SK-N-SH (cell line): ENCODE results near the gene TCF3. TPM values are rescaled to one million over a fixed set of nuclear protein-coding genes. Genes with fewer than 3 reads are reported as not detected.

Source experiments
- CTCF ChIA-PET: fragments of 300-600, 350-600 bp; formaldehyde crosslinking; extraction: SDS; loops from one replicate; lab custom pipeline; 2021; lab: Yijun Ruan, JAX
- POLR2A ChIA-PET: fragments of 350-600 bp; sonication (Branson Sonifier 250); formaldehyde crosslinking; extraction: SDS; loops from one replicate; lab custom pipeline; 2020; ENCODE audit warnings: antibody characterized with exemption, inconsistent platforms; lab: Yijun Ruan, JAX
- DNase-seq: peaks from one replicate; pipeline ENCODE4 v3.0.0; 2012
- H2AFZ ChIP-seq: fragments of 200-600 bp; sonication (generic); 2 replicates; pipeline ENCODE4 v1.8.1; 2016; ENCODE audit warnings: antibody characterized with exemption, mild to moderate bottlenecking, low read depth
- H3F3A ChIP-seq: fragments of 200-600 bp; sonication (generic); replicated peaks from 2 replicates; pipeline ENCODE3; 2016; ENCODE audit warnings: antibody characterized with exemption, mild to moderate bottlenecking; ENCODE audit not compliant: insufficient read depth
- H3K27ac ChIP-seq, 2 experiments: fragments of 200-500 bp in 1 of 2; fragments of 200-600 bp in 1 of 2; sonication (Bioruptor generic) in 1 of 2; sonication (generic), shearing (Covaris generic) in 1 of 2; 2 replicates each; pipeline versions ENCODE4 v1.5.1 to v1.6.1; 2014 to 2016; ENCODE audit warnings: low read depth in 2 of 2, inconsistent platforms in 1 of 2, low read length in 1 of 2, mild to moderate bottlenecking in 1 of 2, mixed read lengths in 1 of 2
- H3K27me3 ChIP-seq: fragments of 200-600 bp; sonication (generic), shearing (Covaris generic); 2 replicates; pipeline ENCODE4 v1.6.1; 2016; ENCODE audit warnings: mixed run types; ENCODE audit not compliant: insufficient read depth
- H3K36me3 ChIP-seq, 2 experiments: fragments of 200-500 bp in 1 of 2; fragments of 200-600 bp in 1 of 2; sonication (Bioruptor generic) in 1 of 2; sonication (generic) in 1 of 2; replicated peaks in 1 of 2; 2 replicates each; pipeline versions ENCODE3 to v1.5.1; 2014 to 2016; ENCODE audit warnings: low read length in 1 of 2, mild to moderate bottlenecking in 1 of 2; ENCODE audit not compliant: insufficient read depth in 2 of 2, control insufficient read depth in 1 of 2
- H3K4me1 ChIP-seq, 2 experiments: fragments of 200-500 bp in 1 of 2; fragments of 200-600 bp in 1 of 2; sonication (Bioruptor generic) in 1 of 2; sonication (generic), shearing (Covaris generic) in 1 of 2; 2 replicates each; pipeline versions ENCODE4 v1.5.1 to v1.6.1; 2014 to 2016; ENCODE audit warnings: low read depth in 1 of 2, low read length in 1 of 2, mixed run types in 1 of 2; ENCODE audit not compliant: insufficient read depth in 2 of 2, control insufficient read depth in 1 of 2
- H3K4me2 ChIP-seq: fragments of 200-600 bp; sonication (generic), shearing (Covaris generic); 2 replicates; pipeline ENCODE4 v1.6.1; 2017; ENCODE audit warnings: mixed run types
- H3K4me3 ChIP-seq, 2 experiments: fragments of 200-500 bp in 1 of 2; fragments of 200-600 bp in 1 of 2; sonication (Bioruptor generic) in 1 of 2; sonication (generic), shearing (Covaris generic) in 1 of 2; 2 replicates each; pipeline versions ENCODE4 v1.5.1 to v1.8.1; 2014 to 2016; ENCODE audit warnings: low read depth in 2 of 2, inconsistent platforms in 1 of 2, low read length in 1 of 2, mild to moderate bottlenecking in 1 of 2, mixed read lengths in 1 of 2, moderate library complexity in 1 of 2
- H3K79me2 ChIP-seq: fragments of 200-600 bp; sonication (generic); 2 replicates; pipeline ENCODE4 v1.8.1; 2017; ENCODE audit warnings: mild to moderate bottlenecking; ENCODE audit not compliant: insufficient read depth
- H3K9ac ChIP-seq: fragments of 200-600 bp; sonication (generic); 2 replicates; pipeline ENCODE4 v1.6.1; 2017; ENCODE audit warnings: mixed run types
- H3K9me2 ChIP-seq: fragments of 200-600 bp; sonication (generic); 2 replicates; pipeline ENCODE4 v1.6.1; 2017; ENCODE audit warnings: mixed run types
- H3K9me3 ChIP-seq: fragments of 200-600 bp; sonication (generic); 2 replicates; pipeline ENCODE4 v1.6.1; 2017; ENCODE audit warnings: mixed run types, mild to moderate bottlenecking, moderate library complexity
- H4K20me1 ChIP-seq: fragments of 200-600 bp; sonication (generic); 2 replicates; pipeline ENCODE4 v1.6.1; 2017; ENCODE audit warnings: mild to moderate bottlenecking, mixed run types; ENCODE audit not compliant: insufficient read depth
- CTCF ChIP-seq: fragments of 200-600 bp; sonication (generic); IDR thresholded peaks from 2 replicates; pipeline ENCODE4 v1.6.1; 2017; ENCODE audit warnings: antibody characterized with exemption, mild to moderate bottlenecking, moderate library complexity
- ELF1 ChIP-seq: IDR thresholded peaks from 2 replicates; pipeline ENCODE4 v1.4.0; 2012
- FOSL2 ChIP-seq: IDR thresholded peaks from 2 replicates; pipeline ENCODE4 v1.4.0; 2012; ENCODE audit warnings: low read depth, mild to moderate bottlenecking, moderate library complexity, borderline replicate concordance
- FOXM1 ChIP-seq: IDR thresholded peaks from 2 replicates; pipeline ENCODE4 v1.4.0; 2012; ENCODE audit warnings: low read depth, mild to moderate bottlenecking
- GABPA ChIP-seq: IDR thresholded peaks from 2 replicates; pipeline ENCODE4 v1.4.0; 2012; ENCODE audit warnings: low read depth, mild to moderate bottlenecking
- GATA2 ChIP-seq: sonication (generic); formaldehyde crosslinking; IDR thresholded peaks from 2 replicates; pipeline ENCODE4 v1.5.0; 2020; ENCODE audit warnings: mild to moderate bottlenecking, missing genetic modification reagents
- IRF3 ChIP-seq: fragments of 150-350 bp; IDR thresholded peaks from 2 replicates; pipeline ENCODE4 v1.6.1; 2016; ENCODE audit warnings: mild to moderate bottlenecking, low read depth, low read length
- JUND ChIP-seq: IDR thresholded peaks from 2 replicates; pipeline ENCODE4 v1.4.0; 2012
- NFIC ChIP-seq: IDR thresholded peaks from 2 replicates; pipeline ENCODE4 v1.4.0; 2012; ENCODE audit warnings: borderline replicate concordance
- RCOR1 ChIP-seq: fragments of 150-350 bp; IDR thresholded peaks from 2 replicates; pipeline ENCODE4 v1.6.1; 2017; ENCODE audit warnings: antibody characterized with exemption, low read length
- REST ChIP-seq: IDR thresholded peaks from 2 replicates; pipeline ENCODE4 v1.6.1; 2012; ENCODE audit warnings: mild to moderate bottlenecking, low read depth, low read length, moderate library complexity
- RFX5 ChIP-seq: IDR thresholded peaks from 2 replicates; pipeline ENCODE4 v1.6.1; 2012; ENCODE audit warnings: mild to moderate bottlenecking, improper control_type of control experiment, low read length
- RXRA ChIP-seq: IDR thresholded peaks from 2 replicates; pipeline ENCODE4 v1.4.0; 2012; ENCODE audit warnings: low read depth, mild to moderate bottlenecking, borderline replicate concordance
- TAF1 ChIP-seq: IDR thresholded peaks from 2 replicates; pipeline ENCODE4 v1.6.1; 2012; ENCODE audit warnings: low read depth, mild to moderate bottlenecking, low read length, moderate library complexity, borderline replicate concordance
- TEAD4 ChIP-seq: IDR thresholded peaks from 2 replicates; pipeline ENCODE4 v1.4.0; 2012; ENCODE audit warnings: mild to moderate bottlenecking, borderline replicate concordance; ENCODE audit not compliant: insufficient read depth
- USF2 ChIP-seq: fragments of 150-350 bp; IDR thresholded peaks from 2 replicates; pipeline ENCODE4 v1.6.1; 2017; ENCODE audit warnings: antibody characterized with exemption, low read length, low read depth, borderline replicate concordance
- YY1 ChIP-seq: IDR thresholded peaks from 2 replicates; pipeline ENCODE4 v1.4.0; 2012; ENCODE audit warnings: low read depth, mild to moderate bottlenecking
- WGBS: methylation state at CpG from one replicate; pipeline ENCODE4 v1.1.6; 2017; ENCODE audit warnings: low lambda C conversion rate; 5-methylcytosine and 5-hydroxymethylcytosine counted together
- polyA plus RNA-seq, 3 experiments: library from polyadenylated mRNA; depleted of rRNA; stranded (reverse); fragments of >200 nt; gene quantifications; 2 replicates each; pipeline ENCODE4 v1.2.3, GENCODE V29; 2012

TCF3 gene
- polyA plus RNA-seq, 1 of the 3 experiments (the other 2 are of a cell fraction): 104 TPM

DNA sequence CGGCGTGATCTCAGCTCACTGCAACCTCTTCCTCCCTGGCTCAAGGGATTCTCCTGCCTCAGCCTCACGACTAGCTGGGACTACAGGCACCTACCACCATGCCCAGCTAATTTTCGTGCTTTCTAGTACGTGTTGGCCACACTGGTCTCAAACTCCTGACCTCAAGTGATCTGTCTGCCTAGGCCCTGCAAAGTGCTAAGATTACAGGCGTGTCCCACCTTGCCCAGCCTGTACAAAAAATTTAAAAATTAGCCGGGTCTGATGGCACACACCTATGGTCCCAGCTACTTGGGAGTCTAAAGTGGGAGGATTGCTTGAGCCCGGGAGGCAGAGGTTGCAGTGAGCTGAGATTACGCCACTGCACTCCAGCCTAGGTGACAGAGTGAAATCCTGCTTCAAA, 79.6 kb downstream of the TCF3 start:
- CTCF ChIA-PET: no interaction called here

GRCh38 chr19:1571358-1571757, 81.1 kb downstream of the TCF3 start:
- peaks cover under 1% of the 10 kb centered on the region for H4K20me1 ChIP-seq
- TF ChIP-seq JUND (no peak), RCOR1 (no peak), ELF1 (no peak), TAF1 (no peak), IRF3 (no peak), GATA2 (CRISPR knock-in tag) (no peak), GABPA (no peak), YY1 (no peak), RXRA (no peak), FOSL2 (no peak), REST (no peak), CTCF (no peak), RFX5 (no peak), FOXM1 (no peak), TEAD4 (no peak)
- peaks cover 10% of the 10 kb centered on the region for H3K79me2 ChIP-seq
- H3K9me3 ChIP-seq: no peaks in the 10 kb centered on the region
- no peaks in the 10 kb centered on the region for H3K27me3 ChIP-seq
- H3K9me2 ChIP-seq: no peaks in the 10 kb centered on the region
- H3K9ac ChIP-seq: no peak overlapping the region
- H3K36me3 ChIP-seq: no peaks in the 10 kb centered on the region
- WGBS: 93% methylated on average over 12 of the region's 12 CpGs
- H3K4me2 ChIP-seq: no peak overlapping the region
- peaks cover 0 to 4% of the 10 kb centered on the region in 2 experiments; a peak in 1 of 4 replicates for H3K4me1 ChIP-seq
- ChIA-PET CTCF (no interaction called here), POLR2A (no interaction called here)
- no peak overlapping the region for H2AFZ ChIP-seq
- peaks cover 10% of the 10 kb centered on the region for H3F3A ChIP-seq
- no peak overlapping the region for H3K4me3 ChIP-seq
- no peak overlapping the region for H3K27ac ChIP-seq
- no peak for DNase-seq

More for the DNA sequence above, 79.6 kb downstream of the TCF3 start:
- no peak overlapping the region for H2AFZ ChIP-seq
- H3K27me3 ChIP-seq: no peaks in the 10 kb centered on the region
- DNase-seq: no peak
- WGBS: 85% methylated on average over 9 of the region's 9 CpGs
- no peak overlapping the region for H3K4me2 ChIP-seq
- H4K20me1 ChIP-seq: no peaks in the 10 kb centered on the region
- H3K36me3 ChIP-seq: peaks cover 0 to 5% of the 10 kb centered on the region in 2 experiments
- H3K4me1 ChIP-seq: peaks cover 0 to 4% of the 10 kb centered on the region in 2 experiments; a peak in 1 of 4 replicates
- no peaks in the 10 kb centered on the region for H3K9me2 ChIP-seq
- peaks cover 10% of the 10 kb centered on the region for H3F3A ChIP-seq
- H3K79me2 ChIP-seq: no peaks in the 10 kb centered on the region; the same call in 1 of the 2 replicates
- no peaks in the 10 kb centered on the region for H3K9me3 ChIP-seq
- no peak overlapping the region for H3K4me3 ChIP-seq
- H3K27ac ChIP-seq: no peak overlapping the region
- TF ChIP-seq NFIC (no peak), USF2 (no peak)
- H3K9ac ChIP-seq: no peak overlapping the region
- POLR2A ChIA-PET: interaction anchor here (0.6 kb wide), 2 partner anchors 13 to 18 kb away, joined by 3 to 4 read pairs; no protein-coding TSS in a partner anchor
